Parathyroid adenoma (tissue), 2 donors: ENCODE results near the gene CELA2B.
"Not testable (repeated sequence)": the region's sequence is repeated elsewhere in the genome, so short reads cannot be mapped to it uniquely, and the experiment has no call there.

Experiments
- H2AFZ ChIP-seq: fragments of 300-600 bp; sonication (generic); one replicate; pipeline ENCODE4 v1.7.0; 2017; ENCODE audit warnings: antibody characterized with exemption, mild to moderate bottlenecking
- H3K27ac ChIP-seq: fragments of 300-600 bp; sonication (generic); one replicate; pipeline ENCODE4 v1.7.0; 2017
- H3K27me3 ChIP-seq: fragments of 300-600 bp; sonication (generic); one replicate; pipeline ENCODE4 v1.7.0; 2017; ENCODE audit warnings: low read length; ENCODE audit not compliant: control insufficient read depth, insufficient read depth
- H3K36me3 ChIP-seq: fragments of 300-600 bp; sonication (generic); one replicate; pipeline ENCODE4 v1.7.0; 2017; ENCODE audit warnings: low read length; ENCODE audit not compliant: control insufficient read depth, insufficient read depth
- H3K4me1 ChIP-seq: fragments of 300-600 bp; sonication (generic); one replicate; pipeline ENCODE4 v1.7.0; 2017; ENCODE audit warnings: control low read depth
- H3K4me2 ChIP-seq: fragments of 300-600 bp; sonication (generic); one replicate; pipeline ENCODE4 v1.7.0; 2017; ENCODE audit warnings: low read length
- H3K4me3 ChIP-seq: fragments of 300-600 bp; sonication (generic); one replicate; pipeline ENCODE4 v1.7.0; 2017; ENCODE audit warnings: low read depth, low read length
- H3K79me2 ChIP-seq: fragments of 300-600 bp; sonication (generic); one replicate; pipeline ENCODE4 v1.7.0; 2017; ENCODE audit warnings: control low read depth
- H3K9ac ChIP-seq: fragments of 300-600 bp; sonication (generic); one replicate; pipeline ENCODE4 v1.7.0; 2017; ENCODE audit warnings: mild to moderate bottlenecking
- H3K9me3 ChIP-seq: fragments of 300-600 bp; sonication (generic); one replicate; pipeline ENCODE4 v1.7.0; 2017; ENCODE audit warnings: low read length; ENCODE audit not compliant: control insufficient read depth
- CTCF ChIP-seq: fragments of 300-600 bp; sonication (generic); IDR thresholded peaks from one replicate; pipeline ENCODE4 v1.7.0; 2017; ENCODE audit warnings: antibody characterized with exemption, mild to moderate bottlenecking
- donor health status: primary hyperparathyroidism.

Gene CELA2B

GRCh38 chr1:15513919-15514318, 38.0 kb downstream of the CELA2B start:
- H3K27ac ChIP-seq, result no peak overlapping the region
- no peaks in the 10 kb centered on the region for H3K27me3 ChIP-seq
- no peaks in the 10 kb centered on the region for H3K36me3 ChIP-seq
- no peak for TF ChIP-seq CTCF
- H3K9me3 ChIP-seq, result no peaks in the 10 kb centered on the region
- no peaks in the 10 kb centered on the region for H3K4me1 ChIP-seq
- no peak overlapping the region for H3K4me2 ChIP-seq
- H3K4me3 ChIP-seq, result no peak overlapping the region
- H3K79me2 ChIP-seq, result no peaks in the 10 kb centered on the region
- no peak overlapping the region for H2AFZ ChIP-seq
- no peak overlapping the region for H3K9ac ChIP-seq

GRCh38 chr1:15514557-15514956, 38.7 kb downstream of the CELA2B start:
- H3K9me3 ChIP-seq, H3K4me2 ChIP-seq, H2AFZ ChIP-seq, H3K4me1 ChIP-seq, H3K79me2 ChIP-seq, H3K27me3 ChIP-seq, H3K4me3 ChIP-seq, H3K9ac ChIP-seq, H3K27ac ChIP-seq, H3K36me3 ChIP-seq: not testable (repeated sequence)

DNA sequence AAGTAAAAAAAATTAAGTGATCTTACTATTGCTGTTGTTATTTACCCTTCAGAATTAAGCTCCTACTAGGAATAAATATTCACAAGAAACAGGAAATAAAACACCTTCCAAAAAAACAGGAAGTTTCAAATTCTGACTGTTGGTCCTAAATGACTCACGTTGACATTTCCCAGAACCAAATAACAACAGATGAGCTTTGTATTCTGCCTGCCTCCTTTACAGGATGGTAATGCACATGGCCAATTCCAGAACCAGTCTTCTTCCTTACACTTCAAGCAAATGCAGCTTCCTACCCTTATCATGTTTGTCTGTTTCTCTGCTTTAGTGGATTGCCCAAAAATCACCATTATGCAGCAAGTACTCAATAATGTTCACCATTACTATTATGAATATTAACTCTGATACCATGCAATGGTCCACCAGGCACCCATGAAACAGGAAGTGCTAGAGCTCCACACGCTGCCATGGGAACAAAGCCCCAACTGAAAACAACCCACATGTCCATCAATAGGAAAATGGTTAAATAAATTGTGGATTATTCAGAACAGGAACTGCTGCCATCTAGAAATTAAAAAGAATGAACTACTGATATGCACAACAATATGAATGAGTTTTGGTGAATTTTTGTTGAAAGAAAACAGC, 39.2 kb downstream of the CELA2B start:
- no peaks in the 10 kb centered on the region for H3K4me1 ChIP-seq
- H3K27me3 ChIP-seq, result no peaks in the 10 kb centered on the region
- no peak overlapping the region for H2AFZ ChIP-seq
- H3K36me3 ChIP-seq, result no peaks in the 10 kb centered on the region
- no peak overlapping the region for H3K27ac ChIP-seq
- H3K9ac ChIP-seq, result no peak overlapping the region
- no peaks in the 10 kb centered on the region for H3K9me3 ChIP-seq
- H3K79me2 ChIP-seq, result no peaks in the 10 kb centered on the region
- no peak for TF ChIP-seq CTCF
- H3K4me2 ChIP-seq, result no peak overlapping the region
- H3K4me3 ChIP-seq, result no peak overlapping the region

DNA sequence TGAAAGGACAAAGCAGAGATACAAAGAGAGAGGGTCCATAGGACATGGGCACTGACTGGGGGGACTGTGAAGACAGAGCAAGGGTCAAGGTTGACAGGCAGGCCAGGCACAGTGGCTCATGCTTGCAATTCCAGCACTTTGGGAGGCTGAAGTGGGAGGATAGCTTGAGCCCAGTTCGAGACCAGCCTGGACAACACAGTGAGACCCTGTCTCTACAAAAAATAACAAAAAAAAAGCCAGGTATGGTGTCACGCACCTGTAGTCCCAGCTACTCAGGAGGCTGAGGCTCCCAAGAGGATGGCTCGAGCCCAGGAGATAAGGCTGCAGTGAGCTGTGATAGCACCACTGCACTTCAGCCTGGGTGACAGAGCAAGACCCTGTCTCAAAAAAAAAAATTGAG, 43.7 kb downstream of the CELA2B start:
- H3K4me2 ChIP-seq, result no peak overlapping the region
- no peak overlapping the region for H3K4me3 ChIP-seq
- no peak overlapping the region for H2AFZ ChIP-seq
- H3K79me2 ChIP-seq, result peaks cover 3% of the 10 kb centered on the region
- no peaks in the 10 kb centered on the region for H3K36me3 ChIP-seq
- no peak overlapping the region for H3K9ac ChIP-seq
- no peaks in the 10 kb centered on the region for H3K4me1 ChIP-seq
- H3K9me3 ChIP-seq, result no peaks in the 10 kb centered on the region
- H3K27me3 ChIP-seq, result no peaks in the 10 kb centered on the region
- TF ChIP-seq CTCF, result no peak
- no peak overlapping the region for H3K27ac ChIP-seq

- not testable (repeated sequence) for H3K27ac ChIP-seq, H3K4me2 ChIP-seq, H3K4me1 ChIP-seq, H3K9ac ChIP-seq, H3K79me2 ChIP-seq, H2AFZ ChIP-seq, H3K9me3 ChIP-seq, H3K27me3 ChIP-seq, H3K36me3 ChIP-seq, H3K4me3 ChIP-seq
Measured at GRCh38 chr1:15521206-15521906, 45.5 kb downstream of the CELA2B start.

DNA sequence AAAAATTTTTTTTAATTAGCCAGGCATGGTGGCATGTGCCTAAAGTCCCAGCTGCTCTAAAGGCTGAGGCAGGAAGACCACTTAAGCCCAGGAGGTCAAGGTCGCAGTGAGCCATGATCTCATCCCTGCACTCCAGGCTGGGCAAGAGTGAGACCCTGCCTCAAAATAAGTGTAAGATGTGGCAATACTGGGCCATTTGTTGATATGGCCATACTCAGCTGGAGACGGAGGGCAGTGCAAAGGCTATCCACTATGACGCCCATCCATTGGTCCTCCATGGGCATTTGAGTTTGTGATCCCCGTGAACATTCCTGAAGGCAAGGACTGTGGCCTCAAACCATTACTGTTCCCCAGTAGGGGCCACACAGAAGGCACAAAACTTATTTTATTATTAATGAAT, 46.6 kb downstream of the CELA2B start:
- Histone ChIP-seq H2AFZ (no peak overlapping the region), H3K27me3 (no peaks in the 10 kb centered on the region), H3K27ac (no peak overlapping the region), H3K9ac (no peak overlapping the region), H3K36me3 (no peaks in the 10 kb centered on the region), H3K79me2 (peaks cover 6% of the 10 kb centered on the region), H3K9me3 (no peaks in the 10 kb centered on the region), H3K4me3 (no peak overlapping the region), H3K4me1 (peaks cover 3% of the 10 kb centered on the region), H3K4me2 (no peak overlapping the region)
- no peak for TF ChIP-seq CTCF
